ENCODE data around the gene ZNF263. TPM values are rescaled to one million over a fixed set of nuclear protein-coding genes. Genes with fewer than 3 reads are reported as not detected.

ZNF263 gene
- total and polyA plus RNA-seq, 9 of the 15 experiments (the other 6 are each of a cell fraction or from before 2014, with no cell fraction given), result 4.6 to 48.3 (median 31.8) TPM

DNA sequence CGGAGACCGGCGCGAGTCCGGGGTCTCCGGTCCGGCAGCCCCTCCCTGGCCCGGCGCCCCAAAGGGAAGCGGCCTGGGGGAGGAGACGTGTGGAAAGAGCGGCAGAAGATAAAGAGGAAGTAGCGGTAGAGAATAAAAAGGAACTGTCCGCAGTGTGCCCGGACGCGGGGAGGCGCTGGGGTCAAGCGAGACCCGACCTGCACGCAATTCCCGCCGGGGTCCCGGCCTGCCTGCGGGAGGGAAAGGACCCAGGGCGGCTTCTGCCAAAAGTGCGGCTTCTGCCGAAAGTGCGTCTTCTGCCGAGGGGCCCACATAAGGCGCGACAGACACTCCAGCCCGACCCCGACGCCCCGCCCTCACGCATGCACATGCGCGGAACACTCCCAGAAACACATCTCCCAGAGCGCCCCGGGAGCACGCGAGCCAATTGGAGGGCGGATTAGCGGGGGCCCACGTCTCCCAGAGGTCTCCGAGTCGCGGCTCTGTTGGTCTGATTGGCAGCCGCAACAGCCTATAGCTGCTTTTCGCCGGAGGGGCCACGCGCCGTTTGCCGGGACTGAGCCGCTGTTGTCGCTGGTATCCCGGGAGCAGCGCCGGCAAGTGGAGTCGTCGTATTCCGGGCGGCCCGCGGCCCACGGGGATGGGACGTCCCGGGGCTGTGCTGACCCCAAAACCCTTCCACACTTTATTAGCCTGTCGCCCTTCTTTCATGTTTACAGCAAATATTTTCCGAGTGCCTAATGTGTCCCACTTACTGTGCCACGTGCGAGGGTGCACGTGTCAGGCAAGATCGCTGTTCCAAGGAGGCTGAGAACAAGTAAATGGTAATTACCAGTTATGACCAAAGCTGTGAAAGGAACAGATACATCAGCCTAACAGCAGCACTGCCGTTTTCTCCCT is 18.9 kb upstream of the ZNF263 start (continued):
- TF ChIP-seq NUFIP1 (IDR thresholded peaks at IDR 0.05; ENCODE audit: partially characterized antibody) (peak; percentile 57), DMBX1 (CRISPR knock-in tag; IDR thresholded peaks at IDR 0.05; ENCODE audit: borderline replicate concordance) (peak; percentile 72; the same call in 1 of the 2 replicates), HCFC1 (IDR thresholded peaks at IDR 0.05; ENCODE audit: low read depth, low read length) (peak; percentile 56), OTX1 (CRISPR knock-in tag; IDR thresholded peaks at IDR 0.05) (no peak), ZNF79 (CRISPR knock-in tag; IDR thresholded peaks at IDR 0.05; ENCODE audit: low read depth) (no peak), CCAR2 (IDR thresholded peaks at IDR 0.05; ENCODE audit: low read depth, low read length) (no peak), RFX5 (IDR thresholded peaks at IDR 0.05; ENCODE audit: low read depth, low read length) (no peak), GABPB2 (CRISPR knock-in tag; conservative IDR thresholded peaks at IDR 0.05) (no peak), CREM (IDR thresholded peaks at IDR 0.05; ENCODE audit: low read depth) (peak; percentile 32), SRSF7 (optimal IDR thresholded peaks at IDR 0.05; ENCODE audit: low read depth, low read length) (no peak), MYNN (IDR thresholded peaks at IDR 0.05) (no peak), MYNN (CRISPR knock-in tag; IDR thresholded peaks at IDR 0.05) (no peak), SPI1 (IDR thresholded peaks at IDR 0.05; ENCODE audit: borderline replicate concordance, low read depth, low read length) (peak; percentile 98), ERF (CRISPR knock-in tag; IDR thresholded peaks at IDR 0.05) (peak; percentile 63; the same call in 1 of the 2 replicates), HDAC2 (IDR thresholded peaks at IDR 0.05) (peak; percentile 79), ZNF644 (tag; IDR thresholded peaks at IDR 0.05; ENCODE audit: low read depth) (no peak), EZH2 (IDR thresholded peaks at IDR 0.05; ENCODE audit: borderline replicate concordance, low read depth, low read length) (no peak)
- TF ChIP-seq, protein P1, sequence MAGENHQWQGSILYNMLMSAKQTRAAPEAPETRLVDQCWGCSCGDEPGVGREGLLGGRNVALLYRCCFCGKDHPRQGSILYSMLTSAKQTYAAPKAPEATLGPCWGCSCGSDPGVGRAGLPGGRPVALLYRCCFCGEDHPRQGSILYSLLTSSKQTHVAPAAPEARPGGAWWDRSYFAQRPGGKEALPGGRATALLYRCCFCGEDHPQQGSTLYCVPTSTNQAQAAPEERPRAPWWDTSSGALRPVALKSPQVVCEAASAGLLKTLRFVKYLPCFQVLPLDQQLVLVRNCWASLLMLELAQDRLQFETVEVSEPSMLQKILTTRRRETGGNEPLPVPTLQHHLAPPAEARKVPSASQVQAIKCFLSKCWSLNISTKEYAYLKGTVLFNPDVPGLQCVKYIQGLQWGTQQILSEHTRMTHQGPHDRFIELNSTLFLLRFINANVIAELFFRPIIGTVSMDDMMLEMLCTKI (IDR thresholded peaks at IDR 0.05; ENCODE audit: partially characterized antibody), result no peak
- TF ChIP-seq, protein P2, sequence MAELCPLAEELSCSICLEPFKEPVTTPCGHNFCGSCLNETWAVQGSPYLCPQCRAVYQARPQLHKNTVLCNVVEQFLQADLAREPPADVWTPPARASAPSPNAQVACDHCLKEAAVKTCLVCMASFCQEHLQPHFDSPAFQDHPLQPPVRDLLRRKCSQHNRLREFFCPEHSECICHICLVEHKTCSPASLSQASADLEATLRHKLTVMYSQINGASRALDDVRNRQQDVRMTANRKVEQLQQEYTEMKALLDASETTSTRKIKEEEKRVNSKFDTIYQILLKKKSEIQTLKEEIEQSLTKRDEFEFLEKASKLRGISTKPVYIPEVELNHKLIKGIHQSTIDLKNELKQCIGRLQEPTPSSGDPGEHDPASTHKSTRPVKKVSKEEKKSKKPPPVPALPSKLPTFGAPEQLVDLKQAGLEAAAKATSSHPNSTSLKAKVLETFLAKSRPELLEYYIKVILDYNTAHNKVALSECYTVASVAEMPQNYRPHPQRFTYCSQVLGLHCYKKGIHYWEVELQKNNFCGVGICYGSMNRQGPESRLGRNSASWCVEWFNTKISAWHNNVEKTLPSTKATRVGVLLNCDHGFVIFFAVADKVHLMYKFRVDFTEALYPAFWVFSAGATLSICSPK (IDR thresholded peaks at IDR 0.05; ENCODE audit: borderline replicate concordance), result no peak
- TF ChIP-seq, protein P3, sequence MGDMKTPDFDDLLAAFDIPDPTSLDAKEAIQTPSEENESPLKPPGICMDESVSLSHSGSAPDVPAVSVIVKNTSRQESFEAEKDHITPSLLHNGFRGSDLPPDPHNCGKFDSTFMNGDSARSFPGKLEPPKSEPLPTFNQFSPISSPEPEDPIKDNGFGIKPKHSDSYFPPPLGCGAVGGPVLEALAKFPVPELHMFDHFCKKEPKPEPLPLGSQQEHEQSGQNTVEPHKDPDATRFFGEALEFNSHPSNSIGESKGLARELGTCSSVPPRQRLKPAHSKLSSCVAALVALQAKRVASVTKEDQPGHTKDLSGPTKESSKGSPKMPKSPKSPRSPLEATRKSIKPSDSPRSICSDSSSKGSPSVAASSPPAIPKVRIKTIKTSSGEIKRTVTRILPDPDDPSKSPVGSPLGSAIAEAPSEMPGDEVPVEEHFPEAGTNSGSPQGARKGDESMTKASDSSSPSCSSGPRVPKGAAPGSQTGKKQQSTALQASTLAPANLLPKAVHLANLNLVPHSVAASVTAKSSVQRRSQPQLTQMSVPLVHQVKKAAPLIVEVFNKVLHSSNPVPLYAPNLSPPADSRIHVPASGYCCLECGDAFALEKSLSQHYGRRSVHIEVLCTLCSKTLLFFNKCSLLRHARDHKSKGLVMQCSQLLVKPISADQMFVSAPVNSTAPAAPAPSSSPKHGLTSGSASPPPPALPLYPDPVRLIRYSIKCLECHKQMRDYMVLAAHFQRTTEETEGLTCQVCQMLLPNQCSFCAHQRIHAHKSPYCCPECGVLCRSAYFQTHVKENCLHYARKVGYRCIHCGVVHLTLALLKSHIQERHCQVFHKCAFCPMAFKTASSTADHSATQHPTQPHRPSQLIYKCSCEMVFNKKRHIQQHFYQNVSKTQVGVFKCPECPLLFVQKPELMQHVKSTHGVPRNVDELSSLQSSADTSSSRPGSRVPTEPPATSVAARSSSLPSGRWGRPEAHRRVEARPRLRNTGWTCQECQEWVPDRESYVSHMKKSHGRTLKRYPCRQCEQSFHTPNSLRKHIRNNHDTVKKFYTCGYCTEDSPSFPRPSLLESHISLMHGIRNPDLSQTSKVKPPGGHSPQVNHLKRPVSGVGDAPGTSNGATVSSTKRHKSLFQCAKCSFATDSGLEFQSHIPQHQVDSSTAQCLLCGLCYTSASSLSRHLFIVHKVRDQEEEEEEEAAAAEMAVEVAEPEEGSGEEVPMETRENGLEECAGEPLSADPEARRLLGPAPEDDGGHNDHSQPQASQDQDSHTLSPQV (IDR thresholded peaks at IDR 0.05), result peak; percentile 94
